H1 (cell line): Measurements from ENCODE around the gene AXIN2. TPM values are rescaled to one million over a fixed set of nuclear protein-coding genes. Genes with fewer than 3 reads are reported as not detected.
A peak's percentile ranks its signal among the peaks of the same experiment; 100 is the strongest.

Source experiments
- EP300 ChIP-seq, 2 experiments: IDR thresholded peaks; 1 replicate in 1 of 2; 2 replicates in 1 of 2; pipeline ENCODE4 v1.6.1; 2011 to 2012; ENCODE audit warnings: low read depth in 2 of 2, low read length in 2 of 2, mild to moderate bottlenecking in 2 of 2, borderline replicate concordance in 1 of 2, inconsistent platforms in 1 of 2, moderate library complexity in 1 of 2
- HDAC6 ChIP-seq: IDR thresholded peaks from one replicate; pipeline ENCODE4 v1.7.1; 2012; ENCODE audit warnings: low read depth, mild to moderate bottlenecking, inconsistent platforms, low read length, moderate library complexity
- ZNF274 ChIP-seq: IDR thresholded peaks from 2 replicates; pipeline ENCODE4 v1.7.0; 2012; ENCODE audit warnings: low read length, borderline replicate concordance; ENCODE audit errors: extremely low read depth
- polyA plus RNA-seq, 7 experiments: library from polyadenylated mRNA; depleted of rRNA in 3 of 7; stranded (reverse) in 5 of 7; unstranded in 2 of 7; fragments of >200 nt in 5 of 7; fragments of 200-250 nt in 2 of 7; gene quantifications; 1 replicate in 5 of 7; 2 replicates in 1 of 7; 4 replicates in 1 of 7; pipeline versions ENCODE4 v1.2.1 to v1.2.3, GENCODE V29; 2011 to 2013; ENCODE audit warnings: missing spikeins in 2 of 7, mixed read lengths in 2 of 7
- total RNA-seq: library from RNA; stranded (reverse); fragmentation: NEBNext Ultra II Directional; extraction: Animal tissue kit (Norgen Biotek cat#: 25700); gene quantifications from 2 replicates; pipeline ENCODE4 v1.2.1, GENCODE V29; 2021
- TF ChIP-seq, protein P1 (sequence below), 3 experiments: IDR thresholded peaks; 1 replicate in 2 of 3; 2 replicates in 1 of 3; pipeline versions ENCODE4 v1.5.1 to v1.6.1; 2011; ENCODE audit warnings: low read length in 3 of 3, mild to moderate bottlenecking in 3 of 3, inconsistent platforms in 2 of 3, low read depth in 1 of 3, moderate library complexity in 1 of 3; ENCODE audit not compliant: insufficient read depth in 1 of 3; ENCODE audit errors: control extremely low read depth in 1 of 3

The AXIN2 gene
- total and polyA plus RNA-seq, 2 of the 8 experiments (the other 6 are each of a cell fraction or from before 2014, with no cell fraction given), result 17.7 to 33.4 TPM

DNA sequence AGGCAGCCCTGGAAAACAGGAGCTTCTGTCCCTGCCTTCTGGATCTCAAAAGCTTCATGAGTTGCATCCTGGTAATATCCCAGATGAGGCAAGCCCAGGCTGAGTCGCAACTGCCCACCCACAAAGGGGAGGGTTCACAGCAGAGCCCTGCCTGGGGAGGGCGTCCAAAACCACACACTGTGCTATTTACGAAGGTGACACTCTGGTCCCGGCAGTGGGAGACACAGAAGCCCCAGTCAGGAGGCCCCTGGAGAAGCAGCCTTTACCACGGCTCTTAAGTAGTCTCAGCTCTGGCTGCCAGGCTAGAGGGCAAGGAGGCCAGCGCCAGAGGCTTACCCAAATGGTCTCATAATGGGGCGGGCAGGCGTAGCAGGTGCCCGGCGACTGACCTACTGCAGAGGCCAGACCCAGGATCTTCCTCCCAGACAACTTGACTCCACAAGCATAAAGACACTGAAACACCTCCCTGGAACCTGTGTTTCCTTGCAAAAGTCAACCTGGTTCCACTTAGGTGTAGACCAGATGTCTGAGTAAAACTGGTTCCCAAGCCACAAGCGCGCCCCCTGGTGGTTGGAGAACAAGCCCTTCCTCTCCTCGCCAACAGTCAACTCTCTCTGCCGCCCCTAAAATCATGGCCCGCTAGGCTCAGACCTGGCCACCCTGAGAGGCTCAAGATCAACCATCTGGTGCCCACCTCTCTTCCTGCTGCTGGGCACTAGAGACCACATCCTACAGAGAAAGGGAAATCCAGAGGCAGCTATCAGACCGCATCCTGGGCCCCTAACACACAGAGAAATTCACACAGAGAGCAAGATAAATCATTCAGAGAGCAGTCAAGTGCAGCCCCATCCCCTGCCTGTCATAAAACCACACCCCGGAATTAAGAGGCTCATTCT, 5.2 kb downstream of the AXIN2 start (continued):
- TF ChIP-seq, protein P1, sequence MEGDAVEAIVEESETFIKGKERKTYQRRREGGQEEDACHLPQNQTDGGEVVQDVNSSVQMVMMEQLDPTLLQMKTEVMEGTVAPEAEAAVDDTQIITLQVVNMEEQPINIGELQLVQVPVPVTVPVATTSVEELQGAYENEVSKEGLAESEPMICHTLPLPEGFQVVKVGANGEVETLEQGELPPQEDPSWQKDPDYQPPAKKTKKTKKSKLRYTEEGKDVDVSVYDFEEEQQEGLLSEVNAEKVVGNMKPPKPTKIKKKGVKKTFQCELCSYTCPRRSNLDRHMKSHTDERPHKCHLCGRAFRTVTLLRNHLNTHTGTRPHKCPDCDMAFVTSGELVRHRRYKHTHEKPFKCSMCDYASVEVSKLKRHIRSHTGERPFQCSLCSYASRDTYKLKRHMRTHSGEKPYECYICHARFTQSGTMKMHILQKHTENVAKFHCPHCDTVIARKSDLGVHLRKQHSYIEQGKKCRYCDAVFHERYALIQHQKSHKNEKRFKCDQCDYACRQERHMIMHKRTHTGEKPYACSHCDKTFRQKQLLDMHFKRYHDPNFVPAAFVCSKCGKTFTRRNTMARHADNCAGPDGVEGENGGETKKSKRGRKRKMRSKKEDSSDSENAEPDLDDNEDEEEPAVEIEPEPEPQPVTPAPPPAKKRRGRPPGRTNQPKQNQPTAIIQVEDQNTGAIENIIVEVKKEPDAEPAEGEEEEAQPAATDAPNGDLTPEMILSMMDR (IDR thresholded peaks at IDR 0.05; ENCODE audit: control extremely low read depth in 1 of 3, insufficient read depth in 1 of 3, low read depth in 1 of 3, low read length in 3 of 3), result peak; percentile 84 to 91 (median 86)
- no peak for TF ChIP-seq ZNF274
- no peak for TF ChIP-seq HDAC6
- TF ChIP-seq EP300 (IDR thresholded peaks at IDR 0.05; ENCODE audit: borderline replicate concordance in 1 of 2, low read depth in 2 of 2, low read length in 2 of 2), result no peak
